Glutamatergic neuron (in vitro differentiated cells): ENCODE measurements around the gene EPSTI1. TPM values are rescaled to one million over a fixed set of nuclear protein-coding genes. Genes with fewer than 3 reads are reported as not detected.
A peak's percentile ranks its signal among the peaks of the same experiment; 100 is the strongest.

Experiments
- DNase-seq: peaks from one replicate; pipeline ENCODE4 v3.0.0; 2022
- H3K27ac Mint-ChIP-seq: one replicate; pipeline ENCODE4 v1.8.0; 2020; ENCODE audit warnings: mild to moderate bottlenecking, mixed read lengths, inconsistent platforms; ENCODE audit not compliant: unreplicated experiment
- H3K27me3 Mint-ChIP-seq: one replicate; pipeline ENCODE4 v1.8.0; 2020; ENCODE audit warnings: mild to moderate bottlenecking, moderate library complexity, mixed read lengths, inconsistent platforms; ENCODE audit not compliant: unreplicated experiment
- H3K36me3 Mint-ChIP-seq: one replicate; pipeline ENCODE4 v1.8.0; 2020; ENCODE audit warnings: mild to moderate bottlenecking, mixed read lengths, inconsistent platforms; ENCODE audit not compliant: unreplicated experiment
- H3K4me1 Mint-ChIP-seq: one replicate; pipeline ENCODE4 v1.8.0; 2020; ENCODE audit warnings: mild to moderate bottlenecking, low read depth, mixed read lengths, inconsistent platforms; ENCODE audit not compliant: unreplicated experiment
- H3K4me3 Mint-ChIP-seq: one replicate; pipeline ENCODE4 v1.8.0; 2020; ENCODE audit warnings: mild to moderate bottlenecking, mixed read lengths, inconsistent platforms; ENCODE audit not compliant: unreplicated experiment
- H3K9me3 Mint-ChIP-seq: one replicate; pipeline ENCODE4 v1.8.0; 2020; ENCODE audit warnings: mild to moderate bottlenecking, moderate library complexity, mixed read lengths, inconsistent platforms; ENCODE audit not compliant: unreplicated experiment
- total RNA-seq: library from RNA; stranded (reverse); fragmentation: NEBNext Ultra II Directional; extraction: Animal tissue kit (Norgen Biotek cat#: 25700); gene quantifications from one replicate; pipeline ENCODE4 v1.2.1, GENCODE V29; 2021; ENCODE audit not compliant: unreplicated experiment
- TF ChIP-seq, protein P1 (sequence below): fragments of 200-600 bp; sonication (generic); IDR thresholded peaks from one replicate; pipeline ENCODE4 v1.5.0; 2021; ENCODE audit not compliant: partially characterized antibody, unreplicated experiment

Gene EPSTI1
- total RNA-seq, 1 donor from 2014 or later = not detected

DNA sequence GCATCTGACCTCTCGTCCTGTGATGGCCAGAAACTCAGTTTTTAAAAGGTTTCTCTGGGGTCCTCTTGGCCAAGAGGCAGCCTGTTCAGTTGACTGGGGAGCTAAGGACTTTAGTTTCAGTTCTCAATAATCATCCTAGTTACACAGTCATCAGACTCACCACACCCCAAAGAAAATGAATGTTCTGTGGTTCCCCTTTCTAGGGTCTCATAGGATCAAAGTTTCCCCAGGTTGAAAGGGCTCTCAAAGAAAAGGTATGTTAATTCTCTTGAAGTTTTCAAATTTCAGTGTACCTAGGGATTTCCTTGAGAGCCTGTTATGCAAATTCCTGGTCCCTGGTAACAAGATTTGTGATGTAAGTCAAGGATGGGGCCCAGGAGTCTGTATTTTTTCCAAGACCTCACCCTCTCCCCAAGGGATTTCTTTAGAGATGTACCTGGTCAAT lies 115.7 kb downstream of the EPSTI1 start:
- Mint-ChIP-seq H3K27ac (no peak overlapping the region), H3K36me3 (peaks cover 6% of the 10 kb centered on the region), H3K4me1 (peaks cover 23% of the 10 kb centered on the region), H3K9me3 (no peaks in the 10 kb centered on the region), H3K27me3 (peaks cover 1% of the 10 kb centered on the region), H3K4me3 (no peak overlapping the region)
- DNase-seq = no peak
- TF ChIP-seq, protein P1, sequence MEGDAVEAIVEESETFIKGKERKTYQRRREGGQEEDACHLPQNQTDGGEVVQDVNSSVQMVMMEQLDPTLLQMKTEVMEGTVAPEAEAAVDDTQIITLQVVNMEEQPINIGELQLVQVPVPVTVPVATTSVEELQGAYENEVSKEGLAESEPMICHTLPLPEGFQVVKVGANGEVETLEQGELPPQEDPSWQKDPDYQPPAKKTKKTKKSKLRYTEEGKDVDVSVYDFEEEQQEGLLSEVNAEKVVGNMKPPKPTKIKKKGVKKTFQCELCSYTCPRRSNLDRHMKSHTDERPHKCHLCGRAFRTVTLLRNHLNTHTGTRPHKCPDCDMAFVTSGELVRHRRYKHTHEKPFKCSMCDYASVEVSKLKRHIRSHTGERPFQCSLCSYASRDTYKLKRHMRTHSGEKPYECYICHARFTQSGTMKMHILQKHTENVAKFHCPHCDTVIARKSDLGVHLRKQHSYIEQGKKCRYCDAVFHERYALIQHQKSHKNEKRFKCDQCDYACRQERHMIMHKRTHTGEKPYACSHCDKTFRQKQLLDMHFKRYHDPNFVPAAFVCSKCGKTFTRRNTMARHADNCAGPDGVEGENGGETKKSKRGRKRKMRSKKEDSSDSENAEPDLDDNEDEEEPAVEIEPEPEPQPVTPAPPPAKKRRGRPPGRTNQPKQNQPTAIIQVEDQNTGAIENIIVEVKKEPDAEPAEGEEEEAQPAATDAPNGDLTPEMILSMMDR = no peak

DNA sequence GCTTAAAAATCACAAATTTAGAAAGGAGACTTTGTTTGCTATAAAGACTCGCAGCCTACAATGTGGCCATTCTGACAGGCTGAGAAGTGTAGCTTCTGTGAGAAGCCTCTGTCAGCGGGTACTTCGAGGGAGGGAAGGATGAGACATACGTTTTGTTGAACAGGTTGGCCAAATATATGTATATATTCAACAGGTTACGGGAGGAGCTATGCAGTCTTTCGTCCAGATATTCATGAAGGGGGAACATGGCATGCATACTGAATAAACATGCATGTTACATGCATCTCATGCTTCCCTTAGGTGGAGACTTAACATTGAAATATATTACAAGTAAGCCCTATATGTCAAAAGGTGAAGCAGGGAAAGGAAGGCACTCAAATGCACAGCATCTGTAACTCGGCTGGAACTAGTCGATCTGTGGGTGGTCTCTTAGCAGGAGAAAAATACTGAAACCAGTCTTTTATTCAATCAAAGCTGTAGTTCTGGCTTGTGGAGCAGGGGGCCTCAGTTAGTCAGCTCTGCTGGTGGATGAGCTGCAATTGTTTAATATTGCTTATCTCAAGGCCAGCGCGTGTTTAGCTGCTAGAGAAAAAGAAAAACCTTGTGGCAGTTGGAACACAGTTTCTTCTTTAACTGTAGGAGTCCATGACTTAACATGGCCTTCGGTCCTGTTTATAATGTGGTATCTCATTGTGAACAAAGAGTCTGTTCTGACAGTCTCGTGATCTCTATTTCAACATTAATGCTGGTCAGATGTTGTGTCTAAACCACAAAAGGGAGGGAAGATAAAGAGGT lies 116.4 kb downstream of the EPSTI1 start:
- H3K27me3 Mint-ChIP-seq = peaks cover 1% of the 10 kb centered on the region
- H3K4me1 Mint-ChIP-seq = peaks cover 23% of the 10 kb centered on the region
- H3K27ac Mint-ChIP-seq = no peak overlapping the region
- peak; percentile 22 for DNase-seq
- H3K9me3 Mint-ChIP-seq = no peaks in the 10 kb centered on the region
- TF ChIP-seq, protein P1 = peak; percentile 16
- H3K36me3 Mint-ChIP-seq = peaks cover 6% of the 10 kb centered on the region
- no peak overlapping the region for H3K4me3 Mint-ChIP-seq

DNA sequence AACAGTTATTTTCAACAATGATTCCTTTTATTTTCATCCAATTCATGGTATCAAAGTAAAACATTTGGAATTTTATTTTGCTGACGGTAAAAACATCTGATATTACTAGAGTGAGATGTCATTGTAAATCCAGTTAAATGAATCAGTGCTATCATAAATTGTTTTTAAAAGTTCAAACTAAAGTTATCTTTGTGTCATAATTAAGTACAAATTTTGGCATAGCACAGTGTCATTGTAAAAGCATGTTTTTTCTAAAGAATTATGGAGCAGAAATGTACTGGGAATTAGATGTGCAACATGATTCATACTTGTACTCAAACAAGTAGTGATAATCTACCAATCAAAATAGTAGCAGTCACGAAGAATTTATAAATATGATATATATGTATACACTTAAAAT lies 117.8 kb downstream of the EPSTI1 start:
- Mint-ChIP-seq H3K4me3 (no peak overlapping the region), H3K4me1 (peaks cover 16% of the 10 kb centered on the region), H3K27ac (no peak overlapping the region), H3K9me3 (no peaks in the 10 kb centered on the region), H3K36me3 (no peaks in the 10 kb centered on the region), H3K27me3 (no peaks in the 10 kb centered on the region)
- no peak for DNase-seq
- TF ChIP-seq, protein P1 = no peak

DNA sequence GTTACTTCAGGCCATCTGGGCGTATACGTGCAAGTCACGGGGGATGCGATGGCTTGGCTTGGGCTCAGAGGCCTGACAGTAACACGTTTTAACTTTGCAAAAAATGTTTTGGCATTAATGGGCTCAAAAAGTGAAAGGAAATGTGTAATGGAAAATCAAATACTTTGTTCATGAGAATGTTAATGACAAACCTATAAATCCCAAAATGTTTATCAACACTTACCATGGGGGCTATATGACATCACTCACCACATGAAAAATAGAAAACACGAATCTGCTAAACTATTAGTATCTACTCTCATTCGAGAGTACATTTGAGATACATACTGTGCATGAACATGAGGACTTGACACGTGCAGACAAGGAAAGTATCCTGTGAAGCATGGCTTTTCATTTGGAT lies 119.0 kb downstream of the EPSTI1 start:
- Mint-ChIP-seq H3K4me3 (no peak overlapping the region), H3K4me1 (peaks cover 16% of the 10 kb centered on the region), H3K9me3 (no peaks in the 10 kb centered on the region), H3K36me3 (no peaks in the 10 kb centered on the region), H3K27ac (no peak overlapping the region), H3K27me3 (no peaks in the 10 kb centered on the region)
- DNase-seq = no peak
- TF ChIP-seq, protein P1 = no peak

DNA sequence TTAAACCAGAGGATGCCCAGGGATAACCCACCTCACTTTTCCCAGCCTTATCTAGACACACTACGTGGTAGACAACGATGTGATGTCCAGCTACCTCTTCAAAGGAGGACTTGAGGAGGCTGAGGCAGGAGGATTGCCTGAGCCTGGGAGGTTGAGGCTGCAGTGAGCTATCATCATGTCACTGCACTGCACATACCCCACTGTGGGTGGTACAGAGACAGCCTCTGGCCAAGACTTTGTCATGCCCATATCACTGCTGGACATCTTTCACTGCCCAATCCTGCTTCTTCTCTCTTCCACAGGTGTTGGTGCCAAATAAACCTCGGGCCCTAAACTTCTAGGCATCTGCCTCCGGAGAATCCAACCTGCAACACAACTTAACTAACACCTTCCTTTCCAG lies 124.8 kb downstream of the EPSTI1 start:
- Mint-ChIP-seq H3K4me3 (no peak overlapping the region), H3K4me1 (peaks cover 1% of the 10 kb centered on the region), H3K27ac (no peak overlapping the region), H3K9me3 (peaks cover 2% of the 10 kb centered on the region), H3K27me3 (peaks cover 2% of the 10 kb centered on the region), H3K36me3 (no peaks in the 10 kb centered on the region)
- TF ChIP-seq, protein P1 = no peak
- no peak for DNase-seq
